HCT116 (cell line): Measurements from ENCODE around the gene DNAJC8. TPM values are rescaled to one million over a fixed set of nuclear protein-coding genes. Genes with fewer than 3 reads are reported as not detected.

ENCODE experiments used
- ATAC-seq: fragments of 200-7000 bp; cut with Tn5 transposase; 2 replicates; pipeline ENCODE4 v1.9.1; 2020; ENCODE audit warnings: mild to moderate bottlenecking, moderate library complexity
- BruUV-seq: library from RNA; stranded (reverse); fragments of 400-500 nt; replicated peaks from 2 replicates; lab custom pipeline; 2021; lab: Mats Ljungman, UMichigan
- CTCF ChIA-PET: fragments of 300-600 bp; sonication (Branson Sonifier 250); formaldehyde crosslinking; loops from one replicate; lab custom pipeline; 2021; ENCODE audit warnings: antibody characterized with exemption; lab: Charles Lee
- POLR2A ChIA-PET: fragments of 300-600, 350-600 bp; sonication (Branson Sonifier 250); formaldehyde crosslinking; loops from one replicate; lab custom pipeline; 2021; ENCODE audit warnings: antibody characterized with exemption; lab: Charles Lee
- RAD21 ChIA-PET, 2 experiments: fragments of 300-600 bp; sonication (Branson Sonifier 250); formaldehyde crosslinking; loops; one replicate each; lab custom pipeline; 2023; ENCODE audit warnings: low total read pairs in 2 of 2; ENCODE audit not compliant: uncharacterized antibody in 2 of 2, unreplicated experiment in 2 of 2, low non-redundant PET in 1 of 2; lab: Charles Lee
- DNase-seq: peaks from one replicate; pipeline ENCODE4 v3.0.0-alpha.2; 2010; ENCODE audit warnings: low read depth, low spot score
- H2AFZ ChIP-seq: fragments of 200-600 bp; shearing (Covaris generic), sonication (generic); 2 replicates; pipeline ENCODE4 v1.6.1; 2017; ENCODE audit warnings: low read depth, mixed run types, mixed read lengths, antibody characterized with exemption, low read length; ENCODE audit not compliant: poor library complexity, severe bottlenecking
- H3K27ac ChIP-seq: 2 replicates; pipeline ENCODE4 v1.5.1; 2012; ENCODE audit warnings: low read depth, low read length
- H3K27me3 ChIP-seq: fragments of 200-600 bp; sonication (generic); 2 replicates; pipeline ENCODE4 v1.6.1; 2016; ENCODE audit warnings: mixed run types, low read length, mixed read lengths; ENCODE audit not compliant: insufficient read depth
- H3K36me3 ChIP-seq, 2 experiments: fragments of 200-500 bp in 1 of 2; fragments of 200-600 bp in 1 of 2; sonication (Bioruptor generic) in 1 of 2; sonication (generic) in 1 of 2; 2 replicates each; pipeline versions ENCODE4 v1.5.1 to v1.6.1; 2014 to 2016; ENCODE audit warnings: low read length in 2 of 2, inconsistent platforms in 1 of 2, mixed read lengths in 1 of 2, mixed run types in 1 of 2; ENCODE audit not compliant: insufficient read depth in 2 of 2, control insufficient read depth in 1 of 2
- H3K4me1 ChIP-seq, 2 experiments: fragments of 200-600 bp in 1 of 2; sonication (generic) in 1 of 2; 2 replicates each; pipeline versions ENCODE4 v1.5.1 to v1.6.1; 2012 to 2017; ENCODE audit warnings: low read length in 2 of 2, inconsistent platforms in 1 of 2, mild to moderate bottlenecking in 1 of 2, mixed read lengths in 1 of 2, mixed run types in 1 of 2, moderate library complexity in 1 of 2; ENCODE audit not compliant: insufficient read depth in 2 of 2, control insufficient read depth in 1 of 2
- H3K4me2 ChIP-seq: fragments of 200-600 bp; sonication (generic); 2 replicates; pipeline ENCODE4 v1.6.1; 2017; ENCODE audit warnings: mixed run types, low read length, mixed read lengths
- H3K4me3 ChIP-seq, 2 experiments: fragments of 200-600 bp in 1 of 2; sonication (generic) in 1 of 2; replicated peaks in 1 of 2; 2 replicates each; pipeline ENCODE4 v1.5.1; 2011 to 2016; ENCODE audit warnings: low read length in 2 of 2, control low read depth in 1 of 2, low read depth in 1 of 2, mild to moderate bottlenecking in 1 of 2, mixed read lengths in 1 of 2, mixed run types in 1 of 2
- H3K79me2 ChIP-seq: fragments of 200-600 bp; sonication (generic); 2 replicates; pipeline ENCODE4 v1.6.1; 2017; ENCODE audit warnings: mild to moderate bottlenecking, mixed run types, low read length, moderate library complexity, mixed read lengths; ENCODE audit not compliant: insufficient read depth
- H3K9ac ChIP-seq: fragments of 200-600 bp; sonication (generic); 2 replicates; pipeline ENCODE4 v1.6.1; 2016; ENCODE audit warnings: low read length, mixed read lengths
- H3K9me2 ChIP-seq: fragments of 200-600 bp; sonication (generic), shearing (Covaris generic); 2 replicates; pipeline ENCODE4 v1.6.1; 2017; ENCODE audit warnings: mixed run types, mild to moderate bottlenecking, moderate library complexity; ENCODE audit not compliant: insufficient read depth
- H3K9me3 ChIP-seq, 2 experiments: fragments of 200-500 bp in 1 of 2; fragments of 200-600 bp in 1 of 2; sonication (Bioruptor generic) in 1 of 2; sonication (generic) in 1 of 2; 2 replicates each; pipeline ENCODE4 v1.6.1; 2014 to 2017; ENCODE audit warnings: low read length in 2 of 2, mixed read lengths in 2 of 2, inconsistent platforms in 1 of 2, low read depth in 1 of 2, mild to moderate bottlenecking in 1 of 2, mixed run types in 1 of 2, moderate library complexity in 1 of 2; ENCODE audit not compliant: control insufficient read depth in 1 of 2, insufficient read depth in 1 of 2
- H4K20me1 ChIP-seq: fragments of 200-600 bp; sonication (generic), shearing (Covaris generic); 2 replicates; pipeline ENCODE4 v1.6.1; 2017; ENCODE audit warnings: mixed run types, mild to moderate bottlenecking, moderate library complexity; ENCODE audit not compliant: insufficient read depth
- EGR1 ChIP-seq: IDR thresholded peaks from 2 replicates; pipeline ENCODE4 v1.6.1; 2012; ENCODE audit warnings: low read depth
- ELF1 ChIP-seq: IDR thresholded peaks from 2 replicates; pipeline ENCODE4 v1.6.1; 2012; ENCODE audit warnings: low read depth, borderline replicate concordance
- EZH2 ChIP-seq: fragments of 200-600 bp; sonication (generic); IDR thresholded peaks from 2 replicates; pipeline ENCODE4 v1.6.1; 2017; ENCODE audit warnings: antibody characterized with exemption, mixed run types
- JUND ChIP-seq: IDR thresholded peaks from 2 replicates; pipeline ENCODE4 v1.6.1; 2012
- intact Hi-C: fragments of 100-400 bp; cut with micrococcal nuclease; formaldehyde crosslinking; loops from 2 replicates; pipeline ENCODE4 v1.10.0; 2022
- total RNA-seq: library from RNA; stranded (reverse); gene quantifications from one replicate; pipeline ENCODE4 v1.2.1, GENCODE V29; 2021; ENCODE audit not compliant: unreplicated experiment

Gene DNAJC8
- total RNA-seq, 1 experiment from 2014 or later, result 102 TPM

DNA sequence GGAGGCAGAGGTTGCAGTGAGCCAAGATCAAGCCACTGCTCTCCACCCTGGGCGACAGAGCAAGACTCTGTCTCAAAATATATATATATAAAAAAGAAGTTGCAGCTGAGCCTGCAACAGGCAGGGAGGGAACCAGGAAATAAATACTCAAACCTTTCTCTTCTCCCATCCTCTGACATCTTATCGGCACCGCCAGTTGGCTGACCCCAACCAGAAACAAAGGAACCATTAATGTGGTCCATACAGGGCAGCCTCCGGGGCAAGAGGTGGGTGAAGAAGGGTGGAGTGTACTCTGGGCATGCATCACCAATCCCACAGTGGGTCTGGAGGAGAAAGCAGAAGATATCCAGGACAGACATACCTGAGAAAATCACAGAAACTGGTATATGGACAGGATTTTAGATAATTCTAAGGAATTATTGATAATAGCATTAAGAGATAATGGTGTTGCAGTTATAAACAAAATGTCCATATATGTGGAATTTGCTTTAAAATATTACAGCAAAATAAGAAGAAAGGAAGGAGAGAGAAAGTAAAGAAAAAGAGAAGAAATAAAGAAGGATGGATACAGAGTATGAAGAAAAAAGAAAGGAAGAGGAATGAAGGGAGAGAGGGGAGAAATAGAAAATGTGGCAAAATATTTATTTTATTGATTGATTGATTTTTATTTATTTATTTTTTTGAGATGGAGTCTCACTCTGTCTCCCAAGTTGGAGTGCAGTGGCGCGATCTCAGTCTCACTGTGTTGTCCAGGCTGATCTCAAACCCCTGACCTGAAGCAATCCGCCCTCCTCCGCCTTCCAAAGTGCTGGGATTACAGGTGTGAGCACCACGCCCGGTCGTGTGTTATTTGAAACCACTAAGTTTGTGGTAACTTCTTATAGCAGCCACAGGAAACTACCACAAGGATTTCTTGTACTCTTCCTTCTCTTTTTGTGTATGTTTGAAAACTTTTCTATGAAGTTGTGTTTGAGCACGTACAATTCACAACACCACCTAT lies 52.2 kb downstream of the DNAJC8 start (continued):
- TF ChIP-seq JUND, result no peak
- no peak for TF ChIP-seq ELF1
- no peak for TF ChIP-seq EZH2

DNA sequence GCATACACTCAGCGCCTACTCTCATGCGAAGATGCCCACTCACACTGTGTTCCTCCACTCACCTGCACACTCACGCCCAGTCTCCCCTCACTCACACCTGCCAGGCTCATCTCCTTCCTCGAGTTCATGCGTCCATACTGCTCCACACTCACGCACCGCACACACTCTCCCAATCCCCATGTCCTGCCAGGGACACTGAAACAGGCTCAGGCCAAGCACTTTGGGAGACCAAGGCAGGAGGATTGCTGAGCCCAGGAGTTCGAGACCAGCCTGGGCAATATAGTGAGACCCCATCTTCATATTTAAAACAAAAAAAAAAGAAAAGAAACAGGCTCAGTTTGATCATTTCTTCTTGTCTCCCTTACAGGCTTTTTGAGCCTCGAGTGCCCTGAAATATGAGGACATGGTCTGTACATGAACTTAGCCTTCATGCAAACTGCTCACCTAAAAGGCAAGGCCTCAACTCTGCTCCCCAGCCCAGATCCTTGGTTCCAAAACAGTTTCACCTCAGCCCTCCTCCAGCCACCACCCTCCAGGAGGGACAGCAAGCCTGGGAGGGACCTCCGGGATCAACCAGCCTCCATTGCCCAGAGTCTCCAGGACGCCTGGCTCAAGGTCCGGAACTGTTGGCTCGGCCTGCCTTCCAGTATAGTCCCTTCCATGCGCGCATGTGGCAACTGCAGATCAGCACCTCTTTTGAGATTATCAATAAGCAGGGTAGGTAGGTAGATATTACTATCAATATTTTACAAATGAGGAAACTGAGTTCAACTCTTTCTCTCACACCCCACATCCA lies 53.9 kb downstream of the DNAJC8 start:
- no peaks in the 10 kb centered on the region for H4K20me1 ChIP-seq
- DNase-seq, result no peak
- H3K36me3 ChIP-seq, result no peaks in the 10 kb centered on the region
- H3K27ac ChIP-seq, result no peak overlapping the region
- intact Hi-C loops, result no loop called here
- peaks cover 6% of the 10 kb centered on the region in 2 experiments; a peak in 3 of 4 replicates for H3K4me1 ChIP-seq
- CTCF ChIA-PET, result no interaction called here
- no peak overlapping the region for H3K4me2 ChIP-seq
- no peak for ATAC-seq
- H3K79me2 ChIP-seq, result no peaks in the 10 kb centered on the region
- no peak for TF ChIP-seq EGR1
- H3K4me3 ChIP-seq, result no peak overlapping the region
- no TSS peak for BruUV-seq
- POLR2A ChIA-PET, result no interaction called here
- H3K9me2 ChIP-seq, result no peaks in the 10 kb centered on the region
- no peaks in the 10 kb centered on the region for H3K9me3 ChIP-seq
- RAD21 ChIA-PET, result no interaction called here
- H2AFZ ChIP-seq, result no peak overlapping the region
- no peaks in the 10 kb centered on the region for H3K27me3 ChIP-seq
- H3K9ac ChIP-seq, result no peak overlapping the region
